Cardiac muscle cell (in vitro differentiated cells and primary cell): ENCODE measurements around the gene KDM3A. TPM values are rescaled to one million over a fixed set of nuclear protein-coding genes. Genes with fewer than 3 reads are reported as not detected.

Experiments used
- DNase-seq, 2 donors: peaks; one replicate each; pipeline versions ENCODE4 v3.0.0 to v3.0.0-alpha.2; 2010 to 2017; ENCODE audit warnings: low read depth in 1 of 2, low spot score in 1 of 2
- H3K27ac ChIP-seq: fragments of 200-600 bp; sonication (generic); 2 replicates; pipeline ENCODE4 v1.5.1; 2016
- H3K27me3 ChIP-seq: fragments of 200-600 bp; sonication (generic); 2 replicates; pipeline ENCODE4 v1.6.0; 2016; ENCODE audit warnings: control low read depth
- H3K36me3 ChIP-seq: fragments of 200-600 bp; sonication (generic); 2 replicates; pipeline ENCODE4 v1.5.1; 2016; ENCODE audit warnings: control low read depth
- H3K4me1 ChIP-seq: fragments of 200-600 bp; sonication (generic); 2 replicates; pipeline ENCODE4 v1.8.1; 2017; ENCODE audit warnings: low read depth, mild to moderate bottlenecking, mixed run types
- H3K4me3 ChIP-seq: fragments of 200-600 bp; sonication (generic); 2 replicates; pipeline ENCODE4 v1.5.1; 2016; ENCODE audit warnings: mild to moderate bottlenecking
- H3K9me3 ChIP-seq: fragments of 200-600 bp; sonication (generic); 2 replicates; pipeline ENCODE4 v1.5.1; 2017; ENCODE audit warnings: low read depth, mild to moderate bottlenecking, control low read depth
- CTCF ChIP-seq: IDR thresholded peaks from 2 replicates; pipeline ENCODE4 v1.5.1; 2012; ENCODE audit warnings: low read depth, mild to moderate bottlenecking, low read length
- polyA plus RNA-seq: library from polyadenylated mRNA; unstranded; fragments of >200 nt; fragmentation: Nextera tagmentation; extraction: Ambion mirVana; gene quantifications from 2 replicates; pipeline ENCODE4 v1.2.1, GENCODE V29; 2016
- total RNA-seq: library from RNA; depleted of rRNA; stranded (reverse); fragments of >200 nt; gene quantifications from 2 replicates; pipeline ENCODE4 v1.2.3, GENCODE V29; 2016

Gene KDM3A
- total and polyA plus RNA-seq, 2 experiments from 2014 or later, result 47.2 to 55.6 TPM

DNA sequence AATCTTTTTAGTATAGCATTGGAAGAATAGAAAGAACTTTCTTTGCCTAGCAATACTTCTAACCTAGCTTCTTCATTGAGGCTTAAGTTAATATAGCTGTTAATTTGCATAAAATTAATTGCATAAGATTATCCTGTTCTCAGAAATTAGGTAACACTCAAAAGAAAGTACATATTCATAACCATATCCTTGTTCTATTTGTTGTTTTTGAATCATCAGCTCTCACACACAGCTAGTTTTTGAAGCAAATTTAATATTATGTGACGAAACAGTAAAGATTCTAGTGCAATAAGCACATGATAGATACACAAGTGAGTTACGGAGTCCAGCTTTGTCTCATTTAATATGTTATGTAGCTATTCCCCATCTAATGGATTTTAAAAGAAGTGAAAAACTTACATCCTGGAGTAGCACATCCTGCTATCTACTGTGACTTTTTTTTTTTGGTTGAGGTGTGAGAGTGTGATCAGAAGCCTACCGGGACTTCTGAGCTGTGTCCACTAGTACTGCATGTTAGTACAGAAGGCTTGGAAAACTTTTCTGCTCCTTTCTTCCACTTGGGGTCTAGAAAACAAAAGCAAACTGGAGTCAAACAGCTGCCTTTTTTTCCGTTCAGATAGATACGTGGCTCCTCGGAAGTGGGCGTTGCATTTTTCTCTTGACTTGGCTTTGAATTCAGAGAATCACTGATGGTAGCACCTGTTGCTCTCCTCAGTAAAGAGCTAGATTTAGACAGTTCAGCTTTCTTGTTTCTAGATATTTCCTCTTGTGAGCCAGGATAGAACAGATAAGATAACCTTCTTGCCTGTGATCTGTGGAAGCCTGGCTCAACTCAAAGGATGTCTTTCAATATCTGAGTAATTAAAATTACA is 27.2 kb downstream of the KDM3A start:
- TF ChIP-seq CTCF, result no peak
- Histone ChIP-seq H3K27me3 (no peaks in the 10 kb centered on the region), H3K4me3 (no peak overlapping the region), H3K9me3 (no peaks in the 10 kb centered on the region), H3K36me3 (peaks cover 91% of the 10 kb centered on the region), H3K4me1 (peaks cover 3% of the 10 kb centered on the region), H3K27ac (peak overlapping the region; percentile 58)
- no peak for DNase-seq

DNA sequence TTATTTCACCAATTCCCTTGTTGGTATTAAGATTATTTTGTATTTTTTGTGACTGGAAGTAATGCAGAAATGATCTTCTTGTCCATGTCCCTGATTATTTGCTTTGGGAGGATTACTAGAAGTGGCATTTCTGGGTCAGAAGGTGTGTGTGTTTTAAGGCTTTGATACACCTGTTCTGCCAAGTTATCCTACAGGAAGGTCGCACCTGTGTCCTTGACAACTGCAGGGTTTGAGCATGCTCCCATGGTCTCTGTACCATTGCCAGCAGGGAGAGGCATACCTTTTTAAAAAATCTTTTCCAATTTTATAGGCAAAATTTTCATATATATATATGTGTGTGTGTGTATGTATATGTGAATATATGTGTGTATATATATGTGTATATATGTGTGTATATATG is 29.7 kb downstream of the KDM3A start:
- TF ChIP-seq CTCF, result no peak
- DNase-seq, result no peak
- Histone ChIP-seq H3K27ac (no peak overlapping the region), H3K36me3 (peaks cover 90% of the 10 kb centered on the region), H3K27me3 (no peaks in the 10 kb centered on the region), H3K4me3 (no peak overlapping the region), H3K4me1 (peaks cover 3% of the 10 kb centered on the region), H3K9me3 (no peaks in the 10 kb centered on the region)

- H3K9me3 ChIP-seq, result no peaks in the 10 kb centered on the region
- no peak overlapping the region for H3K4me3 ChIP-seq
- H3K27ac ChIP-seq, result no peak overlapping the region
- TF ChIP-seq CTCF, result no peak
- H3K36me3 ChIP-seq, result peaks cover 89% of the 10 kb centered on the region
- no peak for DNase-seq
- no peaks in the 10 kb centered on the region for H3K27me3 ChIP-seq
- peaks cover 3% of the 10 kb centered on the region for H3K4me1 ChIP-seq
Observed at GRCh38 chr2:86471637-86472036, 30.5 kb downstream of the KDM3A start.

DNA sequence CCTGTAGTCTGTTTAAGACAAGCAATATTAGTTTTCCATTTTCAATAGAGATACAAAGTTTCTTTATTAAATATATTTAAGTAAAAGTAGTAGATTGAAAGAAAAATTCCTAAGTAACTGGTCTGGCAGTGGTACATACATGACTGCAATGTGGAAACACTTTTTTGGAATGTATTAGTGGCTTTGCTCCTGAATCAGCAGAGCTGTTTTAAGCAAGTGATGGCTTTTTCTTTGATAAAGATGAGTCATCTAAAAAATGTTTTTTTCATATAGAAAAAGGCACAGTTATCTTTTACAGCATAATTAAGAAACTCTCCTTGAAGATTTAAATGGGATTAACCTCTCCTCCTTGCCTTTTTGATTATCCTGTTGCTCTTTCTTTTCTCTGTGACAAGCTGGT is 34.9 kb downstream of the KDM3A start:
- Histone ChIP-seq H3K36me3 (peaks cover 91% of the 10 kb centered on the region), H3K27ac (no peak overlapping the region), H3K4me3 (no peak overlapping the region), H3K27me3 (no peaks in the 10 kb centered on the region), H3K4me1 (no peaks in the 10 kb centered on the region), H3K9me3 (no peaks in the 10 kb centered on the region)
- peak in 1 of 2 donors; percentile 67 for DNase-seq
- TF ChIP-seq CTCF, result no peak

DNA sequence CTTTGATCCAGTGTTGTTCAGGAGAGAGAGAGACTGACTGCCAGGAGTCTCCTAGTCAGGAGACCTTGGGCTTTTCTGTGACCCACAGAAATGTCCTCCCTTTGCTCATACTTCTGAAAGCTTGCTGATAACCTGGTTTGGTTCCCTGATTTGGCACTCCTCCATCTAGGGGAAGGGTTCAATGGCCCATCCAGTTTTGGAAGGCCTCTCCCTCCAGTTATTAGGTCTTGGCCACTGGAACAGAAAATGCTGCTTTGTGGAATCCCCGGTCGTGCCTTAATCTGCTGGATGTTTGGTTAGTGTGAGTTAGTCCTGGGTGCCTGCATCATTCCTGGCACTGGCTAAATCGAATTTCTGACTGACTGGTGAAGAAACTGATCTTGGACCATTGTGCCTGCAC is 35.7 kb downstream of the KDM3A start:
- H3K9me3 ChIP-seq, result no peaks in the 10 kb centered on the region
- H3K36me3 ChIP-seq, result peaks cover 92% of the 10 kb centered on the region
- no peak overlapping the region for H3K27ac ChIP-seq

More for the DNA sequence above, 35.7 kb downstream of the KDM3A start:
- no peaks in the 10 kb centered on the region for H3K4me1 ChIP-seq
- DNase-seq, result peak in 1 of 2 donors; percentile 23
- no peak for TF ChIP-seq CTCF
- H3K4me3 ChIP-seq, result no peak overlapping the region
- H3K27me3 ChIP-seq, result no peaks in the 10 kb centered on the region
